Nephron (organoid): ENCODE data around the gene CRYBB1.
A peak's percentile ranks its signal among the peaks of the same experiment; 100 is the strongest.
"Not testable (repeated sequence)": the region's sequence is repeated elsewhere in the genome, so short reads cannot be mapped to it uniquely, and the experiment has no call there.

Source experiments
- H3K27ac Mint-ChIP-seq, 3 experiments: 2 replicates each; pipeline ENCODE4 v1.8.0; 2020; ENCODE audit warnings: mixed read lengths in 3 of 3, mild to moderate bottlenecking in 2 of 3, moderate library complexity in 1 of 3
- H3K27me3 Mint-ChIP-seq: 2 replicates; pipeline ENCODE4 v1.8.0; 2021; ENCODE audit warnings: low read depth, mild to moderate bottlenecking, moderate library complexity, mixed read lengths
- H3K36me3 Mint-ChIP-seq: 2 replicates; pipeline ENCODE4 v1.8.0; 2020; ENCODE audit warnings: low read depth, mixed read lengths
- H3K4me1 Mint-ChIP-seq: 2 replicates; pipeline ENCODE4 v1.8.0; 2020; ENCODE audit warnings: mixed read lengths
- H3K4me3 Mint-ChIP-seq, 3 experiments: 2 replicates each; pipeline ENCODE4 v1.8.0; 2020; ENCODE audit warnings: mild to moderate bottlenecking in 3 of 3, mixed read lengths in 3 of 3, moderate library complexity in 2 of 3
- H3K9me3 Mint-ChIP-seq: 2 replicates; pipeline ENCODE4 v1.8.0; 2020; ENCODE audit warnings: mixed read lengths
- CTCF ChIP-seq, 3 experiments: fragments of 200-600 bp; sonication (generic); IDR thresholded peaks; one replicate each; pipeline ENCODE4 v1.5.0; 2021; ENCODE audit warnings: antibody characterized with exemption in 3 of 3; ENCODE audit not compliant: unreplicated experiment in 3 of 3

Gene CRYBB1

DNA sequence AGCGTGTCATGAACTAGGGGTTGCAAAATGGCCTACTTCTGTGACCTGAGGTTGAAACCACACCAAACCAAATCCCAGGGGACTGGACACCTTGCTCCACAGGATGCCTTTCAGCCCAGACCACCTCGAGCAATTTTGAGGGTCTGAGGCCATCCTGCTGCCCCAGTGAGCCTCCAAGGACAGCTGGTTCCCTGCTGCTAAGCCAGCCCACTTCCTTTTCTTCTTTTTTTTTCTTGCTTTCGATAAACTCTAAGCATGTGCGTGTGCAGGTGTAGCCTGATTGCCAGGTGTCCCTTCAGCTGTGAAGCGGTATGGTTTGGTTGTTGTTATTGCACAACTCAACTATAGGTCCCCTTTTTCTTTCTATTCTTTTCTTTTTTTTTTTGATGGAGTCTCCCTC, 2.7 kb downstream of the CRYBB1 start:
- TF ChIP-seq CTCF (IDR thresholded peaks at IDR 0.05; ENCODE audit: unreplicated experiment in 3 of 3) = no peak
- Mint-ChIP-seq H3K4me3 (no peak overlapping the region), H3K27me3 (peaks cover 32% of the 10 kb centered on the region), H3K27ac (no peak overlapping the region), H3K36me3 (no peaks in the 10 kb centered on the region), H3K4me1 (peaks cover 37% of the 10 kb centered on the region), H3K9me3 (no peaks in the 10 kb centered on the region)

DNA sequence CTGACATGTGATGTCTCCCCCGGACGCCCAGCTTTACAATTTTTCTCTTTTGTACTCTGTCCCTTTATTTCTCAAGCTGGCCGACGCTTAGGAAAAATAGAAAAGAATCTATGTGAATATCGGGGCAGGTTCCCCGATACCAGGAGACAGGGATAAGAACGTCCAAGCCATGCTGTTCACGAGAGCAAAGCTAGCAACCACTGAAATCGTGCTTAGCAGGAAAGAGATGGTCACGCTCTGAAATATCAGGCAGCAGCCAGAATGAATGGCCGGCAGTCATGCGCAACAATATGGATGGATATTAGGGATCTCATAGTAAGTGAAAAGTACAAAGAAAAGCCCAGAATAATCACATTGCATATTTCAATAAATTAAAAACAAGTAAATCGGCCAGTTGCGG, 3.5 kb downstream of the CRYBB1 start:
- Mint-ChIP-seq H3K4me3 (no peak overlapping the region), H3K27ac (peak overlapping the region in 1 of 3 experiments; percentile 21), H3K36me3 (no peaks in the 10 kb centered on the region), H3K4me1 (peaks cover 32% of the 10 kb centered on the region), H3K9me3 (no peaks in the 10 kb centered on the region), H3K27me3 (peaks cover 32% of the 10 kb centered on the region)
- no peak for TF ChIP-seq CTCF (IDR thresholded peaks at IDR 0.05; ENCODE audit: unreplicated experiment in 3 of 3)

GRCh38 chr22:26613753-26614152, 4.1 kb downstream of the CRYBB1 start:
- H3K4me3 Mint-ChIP-seq, H3K36me3 Mint-ChIP-seq, H3K27ac Mint-ChIP-seq, H3K9me3 Mint-ChIP-seq: not testable (repeated sequence)
- peaks cover 32% of the 10 kb centered on the region for H3K27me3 Mint-ChIP-seq
- peaks cover 28% of the 10 kb centered on the region for H3K4me1 Mint-ChIP-seq

GRCh38 chr22:26612652-26613051, 5.2 kb downstream of the CRYBB1 start:
- TF ChIP-seq CTCF (IDR thresholded peaks at IDR 0.05; ENCODE audit: unreplicated experiment in 3 of 3) = no peak
- Mint-ChIP-seq H3K27me3 (peaks cover 36% of the 10 kb centered on the region), H3K4me1 (peaks cover 24% of the 10 kb centered on the region), H3K9me3 (no peaks in the 10 kb centered on the region), H3K36me3 (no peaks in the 10 kb centered on the region), H3K27ac (no peak overlapping the region), H3K4me3 (no peak overlapping the region)

DNA sequence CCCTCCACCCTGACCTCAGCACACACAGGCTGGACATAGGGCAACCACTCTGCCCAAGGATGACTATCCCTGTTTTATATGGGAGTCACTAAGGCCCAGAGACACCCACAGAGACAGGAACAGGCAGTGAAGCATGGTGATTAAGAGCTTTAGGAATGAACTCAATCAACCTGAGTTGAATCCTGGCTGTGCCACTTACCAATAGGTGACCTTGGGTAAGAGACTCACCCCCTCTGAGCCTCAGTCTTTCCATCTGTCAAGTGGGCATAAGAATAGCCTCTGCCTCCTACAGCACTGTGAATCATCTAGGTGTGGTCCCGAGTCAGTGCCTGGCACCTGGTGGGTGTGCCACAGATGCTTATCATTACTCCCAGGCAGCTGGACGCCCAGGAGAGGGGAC, 6.8 kb downstream of the CRYBB1 start:
- H3K9me3 Mint-ChIP-seq = no peaks in the 10 kb centered on the region
- no peak overlapping the region for H3K27ac Mint-ChIP-seq
- no peaks in the 10 kb centered on the region for H3K36me3 Mint-ChIP-seq
- H3K4me3 Mint-ChIP-seq = no peak overlapping the region
- H3K27me3 Mint-ChIP-seq = peaks cover 30% of the 10 kb centered on the region
- H3K4me1 Mint-ChIP-seq = peaks cover 9% of the 10 kb centered on the region
- TF ChIP-seq CTCF (IDR thresholded peaks at IDR 0.05; ENCODE audit: unreplicated experiment in 3 of 3) = no peak

GRCh38 chr22:26610072-26610958, 7.5 kb downstream of the CRYBB1 start:
- Mint-ChIP-seq H3K27ac (no peak overlapping the region), H3K9me3 (no peaks in the 10 kb centered on the region), H3K4me3 (no peak overlapping the region), H3K27me3 (peaks cover 30% of the 10 kb centered on the region), H3K36me3 (no peaks in the 10 kb centered on the region), H3K4me1 (peaks cover 9% of the 10 kb centered on the region)
- no peak for TF ChIP-seq CTCF (IDR thresholded peaks at IDR 0.05; ENCODE audit: unreplicated experiment in 3 of 3)
